ENCODE measurements around the gene KCTD15.

Gene KCTD15

GRCh38 chr19:33780746-33781145 lies 15.9 kb upstream of the KCTD15 start (continued):
- no peak for TF ChIP-seq TSHZ2 (CRISPR knock-in tag; IDR thresholded peaks at IDR 0.05)

DNA sequence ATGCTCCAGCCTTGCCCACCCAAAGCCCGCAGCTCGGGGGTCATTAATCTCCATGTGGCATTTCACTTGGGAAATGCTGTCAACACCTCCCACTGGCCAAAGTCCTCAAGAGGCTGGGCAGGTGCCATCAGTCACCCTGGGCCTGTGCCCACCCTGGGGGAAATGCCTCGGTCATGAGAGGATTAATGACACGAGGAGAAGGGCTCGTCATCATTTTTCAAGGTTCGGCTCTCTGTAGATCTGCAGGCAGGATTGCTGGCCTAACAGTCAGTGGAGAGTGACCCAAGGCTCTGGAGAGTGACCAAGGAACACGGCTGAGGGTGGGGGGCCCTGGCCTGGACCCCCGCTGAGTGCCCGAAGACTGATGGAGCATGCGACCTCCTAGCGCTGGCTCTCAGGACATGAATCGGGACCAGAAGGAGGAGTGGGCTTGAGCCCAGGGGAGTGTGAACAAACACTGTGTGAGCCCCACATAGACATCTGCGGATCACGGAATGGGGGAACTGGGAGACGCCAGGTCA lies 15.2 kb upstream of the KCTD15 start:
- ATAC-seq = no peak
- TF ChIP-seq SNAI2 (CRISPR knock-in tag; IDR thresholded peaks at IDR 0.05) (no peak), CREB5 (CRISPR knock-in tag; IDR thresholded peaks at IDR 0.05; ENCODE audit: low read depth) (no peak), ZNF70 (CRISPR knock-in tag; IDR thresholded peaks at IDR 0.05) (no peak), PATZ1 (CRISPR knock-in tag; IDR thresholded peaks at IDR 0.05; ENCODE audit: borderline replicate concordance) (no peak), OSR1 (CRISPR knock-in tag; IDR thresholded peaks at IDR 0.05) (no peak), POU6F1 (CRISPR knock-in tag; IDR thresholded peaks at IDR 0.05; ENCODE audit: borderline replicate concordance, low read depth) (no peak), ZNF8 (CRISPR knock-in tag; IDR thresholded peaks at IDR 0.05) (no peak), ARNTL (CRISPR knock-in tag; IDR thresholded peaks at IDR 0.05; ENCODE audit: borderline replicate concordance, low read depth) (no peak), CSDC2 (CRISPR knock-in tag; IDR thresholded peaks at IDR 0.05) (no peak)
- TF ChIP-seq, protein P1, sequence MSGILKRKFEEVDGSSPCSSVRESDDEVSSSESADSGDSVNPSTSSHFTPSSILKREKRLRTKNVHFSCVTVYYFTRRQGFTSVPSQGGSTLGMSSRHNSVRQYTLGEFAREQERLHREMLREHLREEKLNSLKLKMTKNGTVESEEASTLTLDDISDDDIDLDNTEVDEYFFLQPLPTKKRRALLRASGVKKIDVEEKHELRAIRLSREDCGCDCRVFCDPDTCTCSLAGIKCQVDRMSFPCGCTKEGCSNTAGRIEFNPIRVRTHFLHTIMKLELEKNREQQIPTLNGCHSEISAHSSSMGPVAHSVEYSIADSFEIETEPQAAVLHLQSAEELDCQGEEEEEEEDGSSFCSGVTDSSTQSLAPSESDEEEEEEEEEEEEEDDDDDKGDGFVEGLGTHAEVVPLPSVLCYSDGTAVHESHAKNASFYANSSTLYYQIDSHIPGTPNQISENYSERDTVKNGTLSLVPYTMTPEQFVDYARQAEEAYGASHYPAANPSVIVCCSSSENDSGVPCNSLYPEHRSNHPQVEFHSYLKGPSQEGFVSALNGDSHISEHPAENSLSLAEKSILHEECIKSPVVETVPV (CRISPR knock-in tag; IDR thresholded peaks at IDR 0.05) = no peak

DNA sequence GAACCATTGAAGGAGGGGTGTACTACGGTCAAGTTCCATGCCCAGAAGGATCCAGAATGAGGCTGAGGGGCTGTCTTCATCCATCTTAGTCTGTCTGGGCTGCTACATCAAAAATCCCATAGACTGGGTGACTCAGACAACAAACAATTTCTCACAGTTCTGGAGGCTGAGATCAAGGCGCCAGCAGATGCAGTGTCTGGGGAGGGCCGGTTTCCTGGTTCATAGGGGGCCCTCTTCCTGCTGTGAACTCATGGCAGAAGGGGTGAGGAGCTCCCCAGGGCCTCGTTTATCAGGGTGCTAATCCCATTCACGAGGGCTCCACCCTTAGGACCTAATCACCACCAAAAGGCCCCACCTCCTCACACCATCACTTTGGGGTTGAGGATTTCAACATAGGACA lies 14.7 kb upstream of the KCTD15 start:
- ATAC-seq = no peak
- TF ChIP-seq TOX (CRISPR knock-in tag; IDR thresholded peaks at IDR 0.05; ENCODE audit: borderline replicate concordance) (no peak), TCF4 (CRISPR knock-in tag; IDR thresholded peaks at IDR 0.05; ENCODE audit: borderline replicate concordance) (no peak), PATZ1 (CRISPR knock-in tag; IDR thresholded peaks at IDR 0.05; ENCODE audit: borderline replicate concordance) (no peak), SNAI2 (CRISPR knock-in tag; IDR thresholded peaks at IDR 0.05) (no peak), RARB (CRISPR knock-in tag; IDR thresholded peaks at IDR 0.05) (no peak)

- ATAC-seq = no peak
- TF ChIP-seq SNAI2 (CRISPR knock-in tag; IDR thresholded peaks at IDR 0.05) (no peak), ZFP3 (CRISPR knock-in tag; IDR thresholded peaks at IDR 0.05) (no peak), ISL1 (CRISPR knock-in tag; IDR thresholded peaks at IDR 0.05) (no peak), PPARA (CRISPR knock-in tag; IDR thresholded peaks at IDR 0.05; ENCODE audit: borderline replicate concordance) (no peak), ZNF8 (CRISPR knock-in tag; IDR thresholded peaks at IDR 0.05) (no peak)
Measured at GRCh38 chr19:33784432-33784831, 12.2 kb upstream of the KCTD15 start.
